Upper lobe of left lung (tissue), 6 donors: ENCODE measurements around the gene CFAP157. TPM values are rescaled to one million over a fixed set of nuclear protein-coding genes. Genes with fewer than 3 reads are reported as not detected.
A peak's percentile ranks its signal among the peaks of the same experiment; 100 is the strongest.

ENCODE experiments used
- ATAC-seq, 2 donors: fragments of 200-7000 bp; cut with Tn5 transposase; one replicate each; pipeline ENCODE4 v1.9.1; 2022; ENCODE audit warnings: mild to moderate bottlenecking in 2 of 2, moderate library complexity in 2 of 2; ENCODE audit not compliant: low FRiP score in 2 of 2
- DNase-seq, 2 donors: peaks; one replicate each; pipeline ENCODE4 v3.0.0-alpha.2; 2019 to 2020
- H3K27ac ChIP-seq, 4 donors: fragments of 200-600 bp; sonication (generic); one replicate each; pipeline ENCODE4 v1.5.1; 2016 to 2019
- H3K27me3 ChIP-seq, 4 donors: fragments of 200-600 bp; sonication (generic); one replicate each; pipeline ENCODE4 v1.5.1; 2017 to 2019
- H3K36me3 ChIP-seq, 4 donors: fragments of 200-600 bp; sonication (generic); one replicate each; pipeline ENCODE4 v1.5.1; 2016 to 2019
- H3K4me1 ChIP-seq, 4 donors: fragments of 200-600 bp; sonication (generic); one replicate each; pipeline ENCODE4 v1.5.1; 2018 to 2019
- H3K4me3 ChIP-seq, 4 donors: fragments of 200-600 bp; sonication (generic); one replicate each; pipeline ENCODE4 v1.5.1; 2017 to 2019; ENCODE audit warnings: mild to moderate bottlenecking in 2 of 4, moderate library complexity in 1 of 4
- H3K9me3 ChIP-seq, 4 donors: fragments of 200-600 bp; sonication (generic); one replicate each; pipeline ENCODE4 v1.5.1; 2018 to 2019
- CTCF ChIP-seq, 6 experiments: fragments of 450-650 bp in 4 of 6; fragments of 200-600 bp in 2 of 6; sonication (generic) in 2 of 6; IDR thresholded peaks; one replicate each; pipeline ENCODE4 v1.5.1; 2016 to 2019; ENCODE audit warnings: antibody characterized with exemption in 6 of 6
- EP300 ChIP-seq, 4 donors: sonication (generic); formaldehyde crosslinking; IDR thresholded peaks; one replicate each; pipeline ENCODE4 v1.5.1; 2017; ENCODE audit warnings: antibody characterized with exemption in 4 of 4, control low read depth in 2 of 4
- POLR2A ChIP-seq, 4 donors: fragments of 450-650 bp; IDR thresholded peaks; one replicate each; pipeline ENCODE4 v1.5.1; 2016 to 2017; ENCODE audit warnings: antibody characterized with exemption in 4 of 4, mild to moderate bottlenecking in 2 of 4
- POLR2AphosphoS5 ChIP-seq, 2 donors: sonication (generic); formaldehyde crosslinking; IDR thresholded peaks; one replicate each; pipeline ENCODE4 v1.5.1; 2017; ENCODE audit warnings: antibody characterized with exemption in 2 of 2
- WGBS, 2 donors: methylation state at CpG; one replicate each; pipeline ENCODE4 v1.1.5; 2017 to 2018; 5-methylcytosine and 5-hydroxymethylcytosine counted together
- total RNA-seq, 6 donors: library from RNA; depleted of rRNA in 4 of 6; stranded (reverse); fragments of >200 nt in 4 of 6; gene quantifications; one replicate each; pipeline versions ENCODE4 v1.1.0 to v1.2.1, GENCODE V29; 2016 to 2021
- donor health status: DM: no; HTN: no; CAD: no; lungs with moderate emphysema.
- donor health status: DM: no; HTN: yes; CAD: no; lungs with severe emphysema.

The CFAP157 gene
- total RNA-seq, 6 donors from 2014 or later, result 0.77 to 125 (median 37.0) TPM

- no peak overlapping the region for H3K27ac ChIP-seq
- no peak for ATAC-seq
Measured at GRCh38 chr9:127700594-127701255, 6.1 kb upstream of the CFAP157 start.

GRCh38 chr9:127703289-127703946 lies 3.4 kb upstream of the CFAP157 start:
- TF ChIP-seq POLR2AphosphoS5 (IDR thresholded peaks at IDR 0.05) (no peak), CTCF (IDR thresholded peaks at IDR 0.05) (no peak), EP300 (IDR thresholded peaks at IDR 0.05) (no peak), POLR2A (IDR thresholded peaks at IDR 0.05) (no peak)
- Histone ChIP-seq H3K4me3 (no peak overlapping the region), H3K36me3 (no peaks in the 10 kb centered on the region), H3K4me1 (peaks cover 0 to 12% (median 6%) of the 10 kb centered on the region in 4 donors), H3K27ac (no peak overlapping the region), H3K9me3 (no peaks in the 10 kb centered on the region), H3K27me3 (no peaks in the 10 kb centered on the region)
- 73 to 75% methylated on average over 8 to 9 of the region's 9 CpGs for WGBS, 2 donors
- ATAC-seq, result no peak
- no peak for DNase-seq

More at GRCh38 chr9:127700594-127701255, 6.1 kb upstream of the CFAP157 start:
- Histone ChIP-seq H3K4me3 (no peak overlapping the region), H3K9me3 (no peaks in the 10 kb centered on the region), H3K36me3 (no peaks in the 10 kb centered on the region), H3K4me1 (peaks cover 0 to 12% (median 6%) of the 10 kb centered on the region in 4 donors), H3K27me3 (no peaks in the 10 kb centered on the region)
- no peak for DNase-seq
- TF ChIP-seq CTCF (IDR thresholded peaks at IDR 0.05) (no peak), EP300 (IDR thresholded peaks at IDR 0.05) (no peak), POLR2AphosphoS5 (IDR thresholded peaks at IDR 0.05) (no peak), POLR2A (IDR thresholded peaks at IDR 0.05) (no peak)
- WGBS, 2 donors, result 67 to 71% methylated on average over 5 of the region's 5 CpGs

GRCh38 chr9:127705577-127706379 lies 1.0 kb upstream of the CFAP157 start:
- H3K9me3 ChIP-seq, result no peaks in the 10 kb centered on the region
- DNase-seq (no peak), ATAC-seq (no peak)
- no peaks in the 10 kb centered on the region for H3K4me1 ChIP-seq
- no peak for TF ChIP-seq CTCF (IDR thresholded peaks at IDR 0.05)
- no peak for TF ChIP-seq EP300 (IDR thresholded peaks at IDR 0.05)
- TF ChIP-seq POLR2A (IDR thresholded peaks at IDR 0.05), result no peak
- TF ChIP-seq POLR2AphosphoS5 (IDR thresholded peaks at IDR 0.05), result no peak
- no peaks in the 10 kb centered on the region for H3K27me3 ChIP-seq
- WGBS, 2 donors, result 86 to 94% methylated on average over 4 to 12 of the region's 12 CpGs
- H3K36me3 ChIP-seq, result no peaks in the 10 kb centered on the region
- H3K4me3 ChIP-seq, result no peak overlapping the region
- H3K27ac ChIP-seq, result no peak overlapping the region

- TF ChIP-seq POLR2A (IDR thresholded peaks at IDR 0.05), result no peak
- TF ChIP-seq CTCF (IDR thresholded peaks at IDR 0.05), result peak in 1 of 6 experiments; percentile 12
- TF ChIP-seq EP300 (IDR thresholded peaks at IDR 0.05), result no peak
- no peak for TF ChIP-seq POLR2AphosphoS5 (IDR thresholded peaks at IDR 0.05)
- Histone ChIP-seq H3K27ac (no peak overlapping the region), H3K4me3 (no peak overlapping the region), H3K27me3 (no peaks in the 10 kb centered on the region), H3K36me3 (peaks cover 0 to 5% (median 0%) of the 10 kb centered on the region in 4 donors), H3K4me1 (no peaks in the 10 kb centered on the region), H3K9me3 (no peaks in the 10 kb centered on the region)
- DNase-seq (no peak), ATAC-seq (no peak)
- WGBS, 2 donors, result 66 to 68% methylated on average over 4 to 5 of the region's 5 CpGs
Measured at GRCh38 chr9:127707766-127708165, 978 bp downstream of the CFAP157 start.
